ENCODE results near the gene PCIF1.

DNA sequence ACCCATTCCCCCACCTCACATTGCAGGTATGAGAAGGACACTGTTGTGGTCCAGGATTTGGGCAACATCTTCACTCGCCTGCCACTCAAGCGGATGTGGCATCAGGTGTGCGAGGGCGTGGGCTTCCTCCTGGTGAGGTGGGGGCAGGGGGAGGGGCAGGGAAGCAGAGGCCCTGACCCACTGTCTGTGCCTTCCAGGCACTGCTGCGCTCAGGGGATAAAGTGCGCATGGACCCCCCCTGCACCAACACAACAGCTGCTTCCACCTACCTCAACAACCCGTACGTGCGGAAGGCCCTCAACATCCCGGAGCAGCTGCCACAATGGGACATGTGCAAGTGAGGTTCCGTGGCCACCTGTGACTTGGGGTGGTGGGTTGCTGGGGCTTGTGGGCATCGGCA is 39.7 kb upstream of the PCIF1 start:
- TF ChIP-seq ZNF169 (tag by site-specific recombination; IDR thresholded peaks at IDR 0.05) (no peak), ZNF274 (IDR thresholded peaks at IDR 0.05; ENCODE audit: low read length) (no peak), ZNF274 (tag by site-specific recombination; IDR thresholded peaks at IDR 0.05; ENCODE audit: borderline replicate concordance) (no peak), HOXA7 (CRISPR knock-in tag; IDR thresholded peaks at IDR 0.05; ENCODE audit: borderline replicate concordance) (no peak), ZNF664 (tag by site-specific recombination; IDR thresholded peaks at IDR 0.05) (no peak)
- TF ChIP-seq, protein P1, sequence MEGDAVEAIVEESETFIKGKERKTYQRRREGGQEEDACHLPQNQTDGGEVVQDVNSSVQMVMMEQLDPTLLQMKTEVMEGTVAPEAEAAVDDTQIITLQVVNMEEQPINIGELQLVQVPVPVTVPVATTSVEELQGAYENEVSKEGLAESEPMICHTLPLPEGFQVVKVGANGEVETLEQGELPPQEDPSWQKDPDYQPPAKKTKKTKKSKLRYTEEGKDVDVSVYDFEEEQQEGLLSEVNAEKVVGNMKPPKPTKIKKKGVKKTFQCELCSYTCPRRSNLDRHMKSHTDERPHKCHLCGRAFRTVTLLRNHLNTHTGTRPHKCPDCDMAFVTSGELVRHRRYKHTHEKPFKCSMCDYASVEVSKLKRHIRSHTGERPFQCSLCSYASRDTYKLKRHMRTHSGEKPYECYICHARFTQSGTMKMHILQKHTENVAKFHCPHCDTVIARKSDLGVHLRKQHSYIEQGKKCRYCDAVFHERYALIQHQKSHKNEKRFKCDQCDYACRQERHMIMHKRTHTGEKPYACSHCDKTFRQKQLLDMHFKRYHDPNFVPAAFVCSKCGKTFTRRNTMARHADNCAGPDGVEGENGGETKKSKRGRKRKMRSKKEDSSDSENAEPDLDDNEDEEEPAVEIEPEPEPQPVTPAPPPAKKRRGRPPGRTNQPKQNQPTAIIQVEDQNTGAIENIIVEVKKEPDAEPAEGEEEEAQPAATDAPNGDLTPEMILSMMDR (tag by site-specific recombination; IDR thresholded peaks at IDR 0.05) = no peak
- TF ChIP-seq, protein P2, sequence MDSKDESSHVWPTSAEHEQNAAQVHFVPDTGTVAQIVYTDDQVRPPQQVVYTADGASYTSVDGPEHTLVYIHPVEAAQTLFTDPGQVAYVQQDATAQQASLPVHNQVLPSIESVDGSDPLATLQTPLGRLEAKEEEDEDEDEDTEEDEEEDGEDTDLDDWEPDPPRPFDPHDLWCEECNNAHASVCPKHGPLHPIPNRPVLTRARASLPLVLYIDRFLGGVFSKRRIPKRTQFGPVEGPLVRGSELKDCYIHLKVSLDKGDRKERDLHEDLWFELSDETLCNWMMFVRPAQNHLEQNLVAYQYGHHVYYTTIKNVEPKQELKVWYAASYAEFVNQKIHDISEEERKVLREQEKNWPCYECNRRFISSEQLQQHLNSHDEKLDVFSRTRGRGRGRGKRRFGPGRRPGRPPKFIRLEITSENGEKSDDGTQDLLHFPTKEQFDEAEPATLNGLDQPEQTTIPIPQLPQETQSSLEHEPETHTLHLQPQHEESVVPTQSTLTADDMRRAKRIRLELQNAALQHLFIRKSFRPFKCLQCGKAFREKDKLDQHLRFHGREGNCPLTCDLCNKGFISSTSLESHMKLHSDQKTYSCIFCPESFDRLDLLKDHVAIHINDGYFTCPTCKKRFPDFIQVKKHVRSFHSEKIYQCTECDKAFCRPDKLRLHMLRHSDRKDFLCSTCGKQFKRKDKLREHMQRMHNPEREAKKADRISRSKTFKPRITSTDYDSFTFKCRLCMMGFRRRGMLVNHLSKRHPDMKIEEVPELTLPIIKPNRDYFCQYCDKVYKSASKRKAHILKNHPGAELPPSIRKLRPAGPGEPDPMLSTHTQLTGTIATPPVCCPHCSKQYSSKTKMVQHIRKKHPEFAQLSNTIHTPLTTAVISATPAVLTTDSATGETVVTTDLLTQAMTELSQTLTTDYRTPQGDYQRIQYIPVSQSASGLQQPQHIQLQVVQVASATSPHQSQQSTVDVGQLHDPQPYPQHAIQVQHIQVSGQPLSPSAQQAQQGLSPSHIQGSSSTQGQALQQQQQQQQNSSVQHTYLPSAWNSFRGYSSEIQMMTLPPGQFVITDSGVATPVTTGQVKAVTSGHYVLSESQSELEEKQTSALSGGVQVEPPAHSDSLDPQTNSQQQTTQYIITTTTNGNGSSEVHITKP (tag by site-specific recombination; IDR thresholded peaks at IDR 0.05) = no peak

All from HEK293 (cell line).